GM19452 (cell line): ENCODE results near the gene CCDC92B.

Experiments used
- ATAC-seq: cut with Tn5 transposase; IDR thresholded peaks from one replicate; pipeline ENCODE4 v1.9.1; 2021; ENCODE audit not compliant: unreplicated experiment

CCDC92B gene

DNA sequence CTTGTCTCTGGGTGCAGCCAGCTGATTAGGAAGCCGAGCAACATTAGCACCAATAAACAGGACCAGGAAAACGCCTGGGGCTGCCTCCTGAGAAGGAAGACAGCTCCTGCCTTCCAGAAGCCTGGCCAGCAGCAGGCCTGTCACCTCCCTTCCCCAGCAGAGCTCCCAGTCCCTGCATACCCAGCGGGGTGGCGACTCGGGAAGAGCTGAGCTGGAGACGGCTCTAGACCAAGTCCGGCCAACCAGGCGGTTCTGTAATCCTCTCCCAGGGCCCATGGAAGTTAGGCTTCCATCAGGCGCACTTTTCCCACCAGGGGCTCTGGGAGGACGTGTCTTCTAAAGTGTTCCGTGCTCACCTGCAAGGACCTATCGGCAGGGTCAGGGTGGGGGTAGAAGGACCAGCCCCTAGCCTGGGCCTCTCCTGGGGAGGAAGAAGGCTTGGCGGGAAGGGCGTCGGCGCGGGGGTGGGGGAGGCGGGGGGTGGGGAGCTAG, 25.9 kb downstream of the CCDC92B start:
- no peak for ATAC-seq

DNA sequence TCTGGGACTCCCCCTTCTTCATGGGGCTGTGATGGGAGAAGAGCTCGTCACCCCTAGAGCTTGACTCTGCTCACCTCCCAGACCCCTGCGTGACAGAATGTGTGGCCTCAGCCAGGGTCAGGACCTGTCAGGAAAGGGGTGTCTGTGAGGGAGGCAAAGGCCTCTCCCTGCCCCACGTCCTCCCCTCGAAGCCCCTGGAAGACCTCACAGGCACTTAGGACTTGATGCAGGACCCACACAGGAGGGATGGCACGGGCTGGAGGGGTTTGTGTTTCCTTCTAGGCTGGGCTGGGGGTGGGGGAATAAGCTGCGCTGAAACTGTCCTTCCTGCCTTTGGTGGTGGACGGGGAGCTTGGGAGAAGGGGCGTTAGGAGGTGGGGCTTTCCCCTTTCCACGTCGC, 26.8 kb downstream of the CCDC92B start:
- no peak for ATAC-seq

DNA sequence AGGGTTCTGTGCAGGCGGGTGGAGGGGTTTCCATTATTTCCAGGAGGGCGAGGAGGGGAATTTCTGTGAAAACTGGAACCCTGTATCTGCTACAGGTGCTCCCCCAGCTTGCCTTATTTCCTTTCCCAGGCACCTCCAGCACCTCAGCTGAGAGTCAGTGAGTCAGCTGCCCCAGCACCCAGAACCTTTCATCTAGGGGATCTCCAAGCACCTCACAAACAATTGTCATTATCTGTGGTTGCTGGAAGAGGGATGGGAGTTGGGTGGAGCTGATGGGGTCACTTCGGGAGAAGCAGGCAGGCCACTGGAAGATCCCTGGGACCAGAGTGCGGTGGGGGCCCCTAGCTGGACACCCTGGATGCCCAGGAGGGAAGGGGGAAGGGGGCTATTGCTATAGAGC, 27.8 kb downstream of the CCDC92B start:
- no peak for ATAC-seq

DNA sequence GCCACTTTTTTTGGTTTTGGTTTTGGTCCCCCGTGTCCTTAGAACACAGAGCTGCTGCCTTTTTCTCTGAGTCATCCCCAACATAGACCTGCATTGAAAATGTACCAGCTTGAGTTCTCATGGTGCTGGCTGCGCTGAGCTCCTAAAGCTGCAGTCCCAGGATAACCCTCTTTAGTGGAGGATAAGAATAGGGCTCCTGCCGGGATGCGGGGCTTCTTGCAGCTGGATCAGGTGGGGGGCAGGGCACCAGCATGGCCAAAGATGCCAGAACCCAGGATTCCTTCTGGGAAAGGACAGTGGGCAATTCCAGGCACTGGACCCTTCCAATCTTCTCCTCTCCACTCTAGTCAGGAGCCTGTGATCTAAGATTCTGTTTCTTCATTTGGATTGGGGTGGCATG, 29.6 kb downstream of the CCDC92B start:
- no peak for ATAC-seq

DNA sequence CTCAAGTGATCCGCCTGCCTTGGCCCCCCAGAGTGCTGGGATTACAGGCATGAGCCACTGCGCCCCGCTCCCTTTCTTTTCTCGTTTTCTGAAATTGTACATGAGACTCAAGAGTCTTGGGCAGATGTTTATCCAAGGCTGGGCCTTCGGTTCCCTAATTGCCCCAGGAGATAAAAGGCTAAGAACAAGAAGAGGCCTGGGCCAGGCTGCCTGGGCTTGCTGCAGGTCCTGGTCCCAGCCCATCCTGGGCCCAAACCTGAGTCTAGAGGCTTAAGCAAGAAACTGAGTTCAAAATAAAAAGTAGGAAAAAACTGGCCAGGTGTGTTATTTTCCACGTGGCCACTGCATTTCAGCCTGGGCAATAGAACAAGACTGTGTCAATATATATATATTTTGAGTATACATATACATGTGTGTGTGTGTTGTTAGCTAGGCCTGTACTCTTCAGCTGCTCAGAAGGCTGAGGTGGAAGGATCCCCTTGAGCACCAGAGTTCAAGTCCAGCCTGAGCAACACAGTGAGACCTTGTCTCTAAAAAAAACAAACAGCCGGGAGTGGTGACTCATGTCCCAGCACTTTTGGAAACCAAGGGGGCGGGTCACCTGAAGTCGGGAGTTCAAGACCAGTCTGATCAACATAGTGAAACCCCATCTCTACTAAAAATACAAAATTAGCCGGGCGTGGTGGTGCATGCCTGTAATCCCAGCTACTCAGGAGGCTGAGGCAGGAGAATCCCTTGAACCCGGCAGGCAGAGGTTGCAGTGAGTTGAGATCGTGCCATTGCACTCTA, 31.1 kb downstream of the CCDC92B start:
- no peak for ATAC-seq

DNA sequence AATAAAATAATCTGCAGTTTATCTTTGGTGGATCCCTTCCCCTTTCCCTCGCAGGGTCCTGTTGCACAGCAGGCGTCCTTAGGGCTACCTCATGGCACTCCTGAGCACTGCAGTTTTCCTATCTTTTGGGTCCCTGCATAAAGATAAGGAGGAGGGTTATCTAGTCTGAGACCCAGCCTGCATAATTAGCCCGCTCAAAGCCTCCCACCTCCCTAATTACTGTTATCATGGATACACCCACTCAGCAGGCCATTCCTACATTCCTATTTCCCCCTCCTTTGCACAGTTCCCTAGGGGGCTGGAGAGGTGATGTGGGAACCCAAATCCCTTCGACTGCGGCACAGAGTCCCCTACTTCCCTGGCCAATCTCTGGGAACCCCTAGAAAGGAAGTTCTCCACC, 32.8 kb downstream of the CCDC92B start:
- ATAC-seq, result no peak

DNA sequence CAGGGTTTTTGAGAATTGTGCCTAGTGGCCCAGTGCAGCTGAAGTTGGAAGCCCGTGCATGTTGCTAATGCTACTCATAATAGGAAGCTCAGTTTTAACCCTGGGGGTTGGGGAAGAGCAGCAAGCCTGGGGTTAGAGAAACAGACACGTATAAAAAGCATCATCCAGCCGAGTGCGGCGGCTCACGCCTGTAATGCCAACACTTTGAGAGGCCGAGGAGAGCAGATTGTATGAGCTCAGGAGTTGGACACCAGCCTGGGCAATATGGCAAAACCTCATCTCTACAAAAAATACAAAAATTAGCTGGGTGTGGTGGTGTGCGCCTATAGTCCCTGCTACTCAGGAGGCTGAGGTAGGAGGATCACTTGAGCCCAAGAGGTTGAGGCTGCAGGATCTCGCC, 35.6 kb downstream of the CCDC92B start:
- ATAC-seq, result no peak

DNA sequence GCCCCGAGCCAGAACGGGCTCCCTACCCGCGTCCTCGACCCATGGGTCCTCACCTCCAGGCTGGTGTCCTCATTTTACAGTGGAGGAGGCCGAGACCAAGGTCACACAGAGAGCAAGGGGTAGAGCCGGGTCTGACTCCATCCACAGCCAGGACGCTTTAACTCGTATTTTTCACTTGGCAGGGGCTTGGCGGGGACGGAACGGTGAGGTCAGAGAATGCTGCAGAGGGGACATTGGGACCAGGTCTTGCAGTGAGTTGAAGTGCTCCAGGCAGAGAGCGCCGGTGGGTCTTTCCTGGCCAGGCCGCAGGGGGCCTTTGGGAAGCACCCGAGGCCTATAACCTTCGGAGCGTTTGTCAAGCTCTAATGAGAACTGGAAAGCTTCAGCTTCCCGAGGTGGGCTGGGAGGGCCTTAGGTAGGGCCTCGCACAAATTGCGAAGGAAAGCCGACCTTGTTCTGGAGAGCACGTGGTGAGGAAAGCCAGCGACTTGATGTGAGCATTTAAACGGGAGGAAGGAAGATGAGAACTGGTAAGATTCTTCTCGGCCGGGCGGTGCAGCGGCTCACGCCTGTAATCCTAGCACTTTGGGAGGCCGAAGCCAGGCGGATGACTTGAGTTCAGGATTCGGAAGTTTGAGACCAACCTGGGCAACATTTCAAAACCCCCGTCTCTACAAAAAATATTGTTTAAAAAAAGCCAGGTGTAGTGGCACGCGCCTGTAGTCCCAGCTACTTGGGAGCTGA, 37.0 kb downstream of the CCDC92B start:
- no peak for ATAC-seq

DNA sequence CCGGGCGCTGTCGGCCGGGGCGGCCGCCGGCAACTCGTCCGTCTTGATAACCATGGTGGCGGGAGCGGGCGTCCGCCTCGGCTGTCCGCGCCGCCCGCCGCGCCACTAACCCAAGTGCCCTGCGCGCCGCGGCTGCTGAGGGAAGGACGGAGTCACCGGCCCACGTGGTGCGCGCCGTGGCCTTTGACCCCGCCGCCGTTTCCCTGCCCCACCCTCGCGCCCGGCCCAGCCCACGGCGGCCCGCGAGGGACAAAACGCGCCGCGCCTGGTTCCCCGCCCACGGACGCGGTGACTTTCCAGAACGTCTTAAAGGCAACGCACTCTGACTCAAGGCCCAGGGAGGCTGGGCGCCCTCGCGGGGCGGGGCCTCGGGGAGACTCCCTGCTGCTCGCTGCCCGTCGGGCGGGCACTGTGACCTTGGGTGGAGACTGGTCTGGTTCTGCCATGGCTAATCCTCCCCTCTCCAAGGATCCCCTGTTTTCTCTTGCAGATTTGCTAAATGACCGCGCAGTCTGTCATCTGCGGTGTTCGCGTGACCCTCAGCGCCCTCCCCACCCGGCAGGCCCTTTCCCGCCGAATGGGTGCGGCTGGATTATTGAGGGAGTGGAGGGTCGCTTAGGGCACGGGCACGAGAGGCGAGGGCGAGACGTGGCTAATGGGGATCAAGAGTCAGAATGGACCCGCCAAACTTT, 37.7 kb downstream of the CCDC92B start, which contains the start of gene CLUH:
Gene CLUH, minus strand, starts transcription at position 157 of the 692 bp plus-strand sequence. Its CDS starts 103 bp downstream, at position 54.
- peak; percentile 69 for ATAC-seq

DNA sequence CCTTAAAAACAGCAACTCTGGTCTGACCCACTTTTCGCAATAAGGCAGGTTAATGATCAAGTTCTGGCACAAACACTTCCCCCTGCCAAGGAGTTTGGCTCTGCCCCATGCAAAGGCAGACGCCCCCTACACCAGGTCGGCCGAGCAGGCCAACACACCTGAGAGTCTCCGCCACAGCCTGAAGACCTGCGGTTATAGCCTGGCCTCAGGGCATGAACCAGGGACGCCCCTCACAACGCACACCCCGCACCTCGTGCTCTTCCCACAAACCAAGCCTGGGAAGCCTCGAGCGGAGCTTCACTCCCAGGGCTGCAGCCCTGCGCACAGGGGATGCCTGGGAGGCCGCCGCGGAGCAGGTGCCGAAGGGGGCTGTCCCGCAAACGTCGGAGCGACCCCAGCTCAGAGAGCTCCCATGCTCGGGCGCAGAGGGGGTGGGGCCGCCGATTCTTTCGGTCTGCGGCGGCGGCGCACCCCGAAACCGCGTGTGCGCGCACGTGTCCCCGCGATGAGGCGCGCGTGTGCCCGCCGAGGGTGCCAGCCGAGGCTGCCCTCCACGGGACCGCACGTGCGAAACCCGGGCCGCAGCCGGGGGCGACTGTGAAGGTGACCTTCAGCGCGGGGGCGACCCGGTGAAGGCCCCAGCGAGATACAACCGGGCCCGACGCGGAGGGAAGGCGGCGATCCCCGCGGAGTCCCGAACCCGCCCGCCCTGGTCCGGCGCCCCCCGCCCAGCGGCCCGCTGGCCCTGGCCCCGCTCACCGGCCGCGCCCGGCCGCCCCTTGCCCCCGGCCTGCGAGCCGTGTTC, 38.4 kb downstream of the CCDC92B start:
- peak; percentile 29 for ATAC-seq

DNA sequence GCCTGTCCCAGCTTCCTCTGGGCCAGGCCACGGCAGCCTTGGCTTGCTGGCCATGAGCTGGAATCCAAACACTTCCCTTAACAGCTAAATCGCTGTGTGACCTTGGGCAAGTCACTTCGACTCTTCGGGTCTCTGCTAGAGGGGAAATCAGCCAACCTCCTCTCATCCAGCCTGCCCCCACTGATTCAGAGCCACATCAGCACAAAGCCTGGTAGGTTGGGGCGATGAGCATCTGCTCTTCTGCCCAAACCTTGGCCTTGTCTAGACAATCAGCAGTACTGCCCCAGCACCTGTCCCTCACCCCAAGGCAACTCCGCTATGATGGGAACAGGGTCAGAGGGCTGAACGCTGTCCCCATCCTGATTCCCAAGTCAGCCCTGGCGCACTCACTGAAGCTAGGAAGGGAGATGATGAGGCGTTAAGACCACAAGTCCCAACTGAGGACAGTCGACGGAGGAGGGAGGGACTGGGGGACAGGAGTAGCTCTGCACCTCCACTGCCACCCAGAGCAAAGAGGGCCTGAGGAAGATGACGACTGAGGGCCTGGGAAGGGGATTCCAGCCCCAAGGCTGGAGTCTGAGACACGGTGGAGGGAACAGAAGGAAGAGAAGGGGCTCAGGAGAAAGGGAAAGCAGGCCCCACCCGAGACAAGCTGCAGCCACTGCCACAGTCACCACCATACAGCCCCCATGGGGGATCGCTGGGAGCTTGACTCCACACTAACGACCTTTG, 39.2 kb downstream of the CCDC92B start:
- no peak for ATAC-seq

DNA sequence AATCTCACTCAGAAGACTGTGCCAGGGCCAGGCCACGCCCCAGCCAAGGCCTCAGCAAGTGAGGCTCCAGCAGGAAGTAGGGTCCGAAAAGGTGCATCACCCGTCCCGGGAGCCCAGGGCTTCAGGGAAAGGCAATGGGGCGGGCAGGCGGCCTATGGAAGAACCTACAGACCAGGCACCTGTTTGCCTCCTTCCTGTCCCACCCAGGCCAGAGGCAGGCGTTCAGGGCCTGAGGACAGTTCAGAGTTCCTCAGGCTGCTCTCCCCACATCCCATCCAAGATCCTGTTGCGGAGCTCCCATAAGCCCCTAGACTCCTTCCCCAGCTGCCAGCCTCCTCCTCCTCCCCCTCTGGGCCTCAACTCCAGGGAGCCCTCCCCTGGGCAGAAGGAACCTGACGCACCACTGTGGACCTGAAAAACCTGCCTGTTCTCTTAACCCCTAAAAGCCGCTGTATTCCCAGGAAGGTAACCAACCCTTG, 40.2 kb downstream of the CCDC92B start:
- ATAC-seq, result peak; percentile 33

DNA sequence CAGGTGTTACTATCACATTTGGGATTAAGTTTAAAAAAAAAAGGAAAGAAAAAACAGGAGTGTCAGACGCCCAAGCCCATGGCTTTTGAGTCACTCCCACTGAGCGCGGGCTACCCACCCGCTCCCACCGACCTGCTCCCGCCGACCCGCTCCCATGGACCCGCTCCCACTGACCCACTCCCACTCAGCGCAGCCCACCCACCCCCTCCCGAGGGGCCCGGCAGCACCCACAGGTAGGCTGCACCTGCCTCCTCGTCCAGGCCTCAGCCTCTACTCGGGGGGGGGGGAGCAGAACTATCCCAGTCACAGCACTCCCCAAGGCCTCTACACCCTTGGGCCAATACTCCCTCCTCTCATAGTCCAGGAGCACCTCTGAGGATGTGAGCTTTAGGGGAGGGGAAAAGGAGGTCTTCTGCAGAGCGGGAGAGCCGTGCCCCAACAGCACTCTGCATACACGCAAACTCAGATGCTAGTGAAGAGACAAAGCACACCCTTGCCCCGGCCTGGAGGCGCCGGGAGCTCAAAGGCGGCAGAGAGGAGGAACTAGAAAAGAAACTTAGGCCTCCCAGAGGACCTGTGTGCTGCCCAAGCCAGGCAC, 40.8 kb downstream of the CCDC92B start:
- no peak for ATAC-seq

DNA sequence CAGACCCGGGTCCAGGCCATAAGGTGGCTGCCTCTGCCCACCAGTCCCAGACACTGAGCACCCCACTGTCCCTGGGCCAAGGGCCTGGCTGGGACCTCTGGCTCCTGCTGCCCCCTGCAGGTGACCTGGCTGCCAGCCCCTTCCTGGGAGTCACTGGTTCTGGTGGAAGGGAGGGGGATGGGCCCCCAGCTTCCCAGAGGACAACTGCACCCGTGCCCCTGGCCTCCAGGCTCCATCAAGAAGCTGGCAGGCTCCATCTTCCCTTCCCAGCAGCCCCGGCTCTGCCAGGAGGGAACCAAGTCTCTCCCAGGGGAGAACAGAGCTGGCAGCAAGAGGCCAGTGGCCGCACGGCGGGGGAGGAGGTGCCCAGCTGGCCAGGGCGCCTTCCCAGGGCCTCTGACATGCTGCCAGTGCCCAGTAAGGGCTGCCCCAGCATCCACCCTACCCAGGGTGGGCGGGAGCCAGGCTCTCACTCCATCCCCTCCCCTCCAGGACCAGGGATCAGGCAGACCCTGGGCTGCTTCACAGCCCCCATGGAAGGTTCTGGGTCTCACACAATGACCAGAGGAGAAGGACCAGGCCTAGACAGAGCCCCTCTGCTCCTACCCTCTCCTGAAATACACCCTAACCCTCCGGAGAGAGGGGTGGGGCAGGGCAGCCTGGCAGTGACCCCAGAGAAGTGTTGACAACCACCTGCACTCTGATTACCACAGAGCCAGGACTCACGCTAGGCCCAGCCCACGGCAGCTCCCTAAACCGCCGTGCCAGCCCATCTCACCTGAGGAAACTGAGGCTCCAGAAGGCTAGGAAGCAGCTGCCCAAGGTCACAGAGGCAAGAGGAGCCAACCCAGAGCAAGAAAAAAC, 41.5 kb downstream of the CCDC92B start:
- no peak for ATAC-seq

DNA sequence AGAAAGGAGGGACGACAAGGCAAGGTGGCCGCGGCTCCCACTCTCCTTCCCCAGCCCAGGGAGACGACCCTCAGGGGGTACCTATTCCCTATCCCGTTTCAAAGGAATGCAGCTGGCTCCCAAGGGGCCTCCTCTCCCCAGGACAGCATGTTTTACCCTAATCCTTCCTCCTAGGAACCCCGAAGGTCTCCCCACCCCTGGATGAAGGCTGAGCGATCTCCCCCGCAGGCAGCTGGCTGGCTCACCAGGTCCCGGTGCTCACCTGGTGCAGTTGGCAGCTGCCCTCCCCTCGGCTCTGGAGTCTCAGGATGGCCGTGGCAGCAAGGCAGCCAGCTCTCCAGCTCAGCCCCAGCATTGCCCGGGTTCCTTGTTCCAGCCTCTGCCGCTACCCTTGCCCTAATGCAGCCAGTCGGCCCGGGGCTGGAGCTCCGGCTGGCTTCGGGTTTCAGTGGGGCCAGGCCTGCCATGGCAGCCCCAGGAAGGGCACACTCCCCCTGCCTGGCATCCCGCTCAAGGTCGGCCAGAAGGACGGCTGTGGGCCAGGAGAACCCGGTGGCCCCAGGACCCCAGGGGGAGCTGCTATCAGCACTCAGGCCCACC, 42.4 kb downstream of the CCDC92B start:
- no peak for ATAC-seq

DNA sequence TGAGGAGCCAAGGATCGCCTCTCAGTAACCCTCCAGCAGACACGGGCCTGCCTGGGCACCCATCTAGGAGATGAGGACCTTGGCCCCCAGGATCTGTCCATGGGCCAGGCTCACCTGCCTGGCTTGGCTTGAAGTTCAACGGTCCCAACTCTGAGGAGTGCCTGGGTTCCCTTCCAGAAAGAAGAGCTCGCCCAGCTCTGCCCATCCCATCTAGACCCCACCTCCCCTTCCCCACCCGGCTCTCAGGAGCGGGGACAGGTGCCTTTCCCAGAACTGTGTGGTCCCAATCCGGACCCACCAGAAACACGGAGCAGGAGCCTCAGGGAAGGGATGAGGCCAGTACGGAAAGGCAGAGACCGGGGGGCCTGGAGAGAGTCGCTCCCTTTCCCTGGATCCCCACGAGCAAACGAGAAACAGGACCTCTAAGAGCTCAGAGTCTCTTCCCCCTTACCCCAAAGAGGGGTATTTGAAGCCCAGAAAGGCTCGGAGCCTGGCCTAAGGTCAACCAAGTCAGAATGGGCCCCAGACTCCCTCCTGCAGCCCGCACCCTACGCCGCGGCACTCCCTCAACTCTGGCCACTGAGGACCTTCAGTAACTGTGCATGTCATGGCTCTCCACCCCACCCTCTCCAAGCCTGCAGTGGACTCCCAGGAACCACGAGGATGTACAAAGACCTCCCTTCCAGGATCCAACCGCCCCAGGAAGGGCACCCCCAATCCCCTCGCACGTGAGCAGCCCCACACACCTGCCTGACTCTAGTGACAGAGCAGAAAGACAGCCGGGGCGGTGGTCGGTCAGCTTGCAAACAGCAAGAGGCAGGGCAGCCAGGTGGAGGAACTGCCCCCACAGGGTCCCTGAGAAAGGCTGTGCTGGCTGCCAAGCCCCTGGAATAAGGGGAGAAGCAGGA, 43.3 kb downstream of the CCDC92B start:
- no peak for ATAC-seq

DNA sequence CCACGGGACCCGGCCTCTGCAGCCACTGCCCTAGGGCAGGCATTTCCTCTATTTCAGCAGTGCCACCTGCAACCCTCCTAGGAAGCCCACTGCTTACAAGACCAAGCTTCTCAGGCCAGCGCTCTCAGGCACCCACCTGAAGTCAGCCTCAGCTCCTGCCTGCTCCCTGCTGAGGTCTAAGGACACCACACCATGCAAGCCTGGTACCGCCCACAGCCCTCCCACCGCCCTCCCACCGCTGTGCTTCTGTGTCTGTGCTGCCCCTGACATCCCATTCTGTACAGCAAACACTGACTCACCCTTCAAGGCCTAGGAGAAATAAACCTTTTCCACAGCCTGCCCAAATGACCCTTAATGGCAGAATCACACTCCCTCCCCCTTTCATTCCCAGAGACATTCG, 44.2 kb downstream of the CCDC92B start:
- no peak for ATAC-seq
